Measurements from ENCODE around the gene SLC45A2.
"Not testable (repeated sequence)": the region's sequence is repeated elsewhere in the genome, so short reads cannot be mapped to it uniquely, and the experiment has no call there.

SLC45A2 gene

DNA sequence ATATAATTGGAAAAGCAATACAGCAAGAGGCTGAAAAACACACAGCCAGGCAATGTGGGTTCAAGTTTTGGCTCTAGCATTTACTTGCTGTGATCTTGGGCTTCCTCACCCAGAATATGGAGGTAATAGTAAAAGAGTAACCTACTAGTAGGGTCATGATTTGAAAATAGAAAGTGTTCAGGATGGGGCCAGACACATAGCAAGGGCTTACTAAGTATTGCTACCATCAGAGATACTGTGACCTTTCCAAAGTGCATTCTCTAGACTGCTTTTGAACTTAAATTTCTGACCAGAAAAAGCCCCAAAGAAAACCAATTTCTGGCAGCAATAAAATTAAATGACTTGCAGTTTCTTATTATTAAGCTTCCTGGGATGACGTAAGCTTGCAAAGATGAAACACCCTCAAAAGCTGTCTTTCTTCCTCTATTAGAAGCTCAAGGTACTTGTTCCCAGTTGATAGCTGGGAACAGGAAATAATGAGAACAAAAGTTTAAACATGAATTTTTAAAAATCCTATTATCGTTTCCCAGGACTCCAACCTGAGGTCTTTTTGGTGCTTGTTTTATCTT lies 20.3 kb downstream of the SLC45A2 start:
- no peak for DNase-seq

DNA sequence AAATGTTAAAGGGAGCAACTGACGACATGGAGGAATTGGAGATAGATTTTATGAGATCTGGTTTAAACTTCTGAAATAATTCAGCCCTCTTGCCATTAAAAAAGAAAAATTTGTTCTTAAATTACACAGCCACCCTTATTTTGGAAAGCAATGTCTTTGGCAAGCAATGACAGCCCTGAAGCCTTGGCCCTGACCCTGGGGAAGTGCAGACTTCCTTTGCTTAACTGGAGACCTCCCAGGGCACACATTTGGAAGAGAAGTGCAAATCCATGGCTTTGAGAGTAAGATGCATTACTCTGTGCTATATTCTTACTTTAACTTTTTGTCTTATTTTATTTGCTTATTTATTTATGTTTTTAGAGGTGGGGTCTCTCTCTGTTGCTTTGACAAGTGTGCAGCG lies 26.3 kb downstream of the SLC45A2 start:
- DNase-seq: no peak

DNA sequence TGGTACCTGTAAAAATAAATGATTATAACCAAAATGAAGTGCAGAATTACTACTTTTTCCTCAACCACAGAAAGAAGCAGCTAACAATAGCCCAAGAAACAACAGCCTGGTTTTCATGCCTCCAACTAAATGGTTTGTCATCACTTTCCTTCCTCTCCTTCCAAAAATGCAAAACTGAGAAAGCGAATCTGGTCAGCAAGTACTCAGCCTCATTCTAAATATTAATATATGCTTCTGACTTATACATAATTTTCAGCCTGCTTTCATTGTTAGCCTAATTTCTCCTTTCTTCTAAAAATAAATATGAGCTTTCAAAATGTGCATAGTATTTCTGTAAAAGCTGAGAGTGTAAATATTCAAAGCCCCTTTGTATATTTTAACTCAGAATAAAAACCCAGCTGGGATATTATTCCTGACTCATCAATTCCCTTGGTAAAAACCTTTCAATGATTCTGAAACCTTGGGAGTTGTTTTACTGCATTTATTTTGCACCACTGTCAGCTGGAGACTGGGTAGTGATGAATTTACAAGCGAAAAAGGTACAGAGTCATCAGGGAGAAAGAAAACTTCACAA lies 26.8 kb downstream of the SLC45A2 start:
- DNase-seq: no peak

GRCh38 chr5:33952175-33952574 lies 32.3 kb downstream of the SLC45A2 start:
- not testable (repeated sequence) for DNase-seq

DNA sequence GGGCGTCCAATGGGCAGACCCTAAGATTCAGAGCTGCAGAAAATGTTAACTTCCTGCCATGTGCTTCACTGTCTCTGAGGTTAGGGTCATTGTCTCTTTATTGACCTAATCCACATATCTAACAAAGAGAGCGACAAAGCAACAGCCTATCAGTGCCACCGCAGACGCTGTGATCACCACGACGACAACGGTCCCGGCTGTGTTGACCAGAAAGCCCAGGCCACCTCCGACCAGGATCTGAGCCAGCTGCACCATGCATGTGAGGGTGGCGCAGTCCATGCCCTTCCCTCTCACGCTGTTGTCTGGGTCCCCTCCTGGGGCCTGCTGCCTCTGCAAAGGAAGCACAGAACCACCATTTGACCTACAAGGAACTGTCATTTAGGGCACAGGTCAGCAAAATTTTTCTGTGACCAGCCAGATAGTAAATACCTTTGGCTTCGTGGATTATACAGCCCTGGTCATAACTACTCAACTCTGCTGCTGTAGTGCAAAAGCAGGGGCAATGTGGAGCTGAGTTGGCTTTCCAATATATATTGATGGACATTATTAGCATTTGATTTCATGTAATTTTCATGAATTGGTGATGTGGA lies 39.9 kb downstream of the SLC45A2 start:
- DNase-seq: no peak

GRCh38 chr5:33941090-33941489 lies 43.4 kb downstream of the SLC45A2 start:
- no peak for DNase-seq

GRCh38 chr5:33939556-33940262 lies 44.8 kb downstream of the SLC45A2 start:
- no peak for DNase-seq

- no peak for DNase-seq
These were observed 45.6 kb downstream of the SLC45A2 start for GRCh38 chr5:33938881-33939280.

DNA sequence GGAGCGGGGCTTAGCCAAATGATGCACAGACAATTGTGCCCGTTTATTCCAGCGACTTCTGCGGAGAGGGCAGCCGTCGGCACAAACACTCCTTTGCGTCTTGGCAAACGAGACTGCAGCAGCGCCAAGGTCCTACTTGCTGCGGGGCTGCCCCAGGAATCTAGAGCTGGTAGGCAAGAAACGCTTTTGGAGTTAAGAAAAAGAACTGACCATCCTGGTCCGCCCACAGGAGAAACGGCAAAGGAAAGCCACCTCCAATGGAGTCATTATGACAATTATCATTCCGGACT lies 46.0 kb downstream of the SLC45A2 start:
- DNase-seq: no peak

- DNase-seq: no peak
These were observed 46.6 kb downstream of the SLC45A2 start for GRCh38 chr5:33937707-33938506.

DNA sequence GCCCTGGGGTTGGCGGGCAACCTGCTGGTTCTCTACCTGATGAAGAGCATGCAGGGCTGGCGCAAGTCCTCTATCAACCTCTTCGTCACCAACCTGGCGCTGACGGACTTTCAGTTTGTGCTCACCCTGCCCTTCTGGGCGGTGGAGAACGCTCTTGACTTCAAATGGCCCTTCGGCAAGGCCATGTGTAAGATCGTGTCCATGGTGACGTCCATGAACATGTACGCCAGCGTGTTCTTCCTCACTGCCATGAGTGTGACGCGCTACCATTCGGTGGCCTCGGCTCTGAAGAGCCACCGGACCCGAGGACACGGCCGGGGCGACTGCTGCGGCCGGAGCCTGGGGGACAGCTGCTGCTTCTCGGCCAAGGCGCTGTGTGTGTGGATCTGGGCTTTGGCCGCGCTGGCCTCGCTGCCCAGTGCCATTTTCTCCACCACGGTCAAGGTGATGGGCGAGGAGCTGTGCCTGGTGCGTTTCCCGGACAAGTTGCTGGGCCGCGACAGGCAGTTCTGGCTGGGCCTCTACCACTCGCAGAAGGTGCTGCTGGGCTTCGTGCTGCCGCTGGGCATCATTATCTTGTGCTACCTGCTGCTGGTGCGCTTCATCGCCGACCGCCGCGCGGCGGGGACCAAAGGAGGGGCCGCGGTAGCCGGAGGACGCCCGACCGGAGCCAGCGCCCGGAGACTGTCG lies 47.3 kb downstream of the SLC45A2 start:
- no peak for DNase-seq

- DNase-seq: no peak
These were observed 48.0 kb downstream of the SLC45A2 start, which contains the start of gene RXFP3 for GRCh38 chr5:33936381-33937016. Gene RXFP3, plus strand, starts transcription at chr5:33936386. Its CDS starts 355 bp downstream, at chr5:33936741.

GRCh38 chr5:33936004-33936380 lies 48.5 kb downstream of the SLC45A2 start:
- DNase-seq: peak; percentile 90

- no peak for DNase-seq
These were observed 50.3 kb downstream of the SLC45A2 start for GRCh38 chr5:33934176-33934575.

- DNase-seq: no peak
These were observed 50.7 kb downstream of the SLC45A2 start for GRCh38 chr5:33933723-33934169.

- DNase-seq: no peak
These were observed 53.4 kb downstream of the SLC45A2 start for GRCh38 chr5:33931136-33931535.

- DNase-seq: no peak
These were observed 54.4 kb downstream of the SLC45A2 start for GRCh38 chr5:33929925-33930690.

- DNase-seq: no peak
These were observed 56.2 kb downstream of the SLC45A2 start for GRCh38 chr5:33928283-33928682.

- no peak for DNase-seq
These were observed 56.8 kb downstream of the SLC45A2 start for GRCh38 chr5:33927685-33928084.

- DNase-seq: no peak
These were observed 59.2 kb downstream of the SLC45A2 start for GRCh38 chr5:33925278-33925677.

DNA sequence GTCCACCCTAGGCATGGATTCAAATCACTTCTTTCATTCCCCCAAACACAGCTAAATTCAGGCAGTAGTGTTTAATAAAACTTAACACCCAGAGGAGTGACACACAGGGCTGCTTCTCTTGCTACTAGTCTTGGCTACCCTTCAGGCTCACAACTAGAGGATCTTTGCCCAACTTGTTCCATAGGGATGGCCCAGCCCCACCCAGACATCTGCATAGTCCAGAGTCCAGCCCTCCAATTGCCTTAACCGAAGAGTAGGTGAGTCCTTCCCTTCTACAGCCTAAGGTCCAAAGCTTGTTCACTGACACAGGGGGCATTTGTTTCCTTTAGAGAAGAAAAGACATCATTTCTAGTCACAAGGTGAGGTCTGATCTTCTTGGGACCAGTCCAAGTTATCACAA lies 63.5 kb downstream of the SLC45A2 start:
- DNase-seq: no peak
